Skin epidermis (tissue), 12 donors: Measurements from ENCODE around the gene ZNF500.
"Not testable (repeated sequence)": the region's sequence is repeated elsewhere in the genome, so short reads cannot be mapped to it uniquely, and the experiment has no call there.

ENCODE experiments used
- H3K27ac ChIP-seq, 21 experiments: fragments of 200-600 bp; sonication (generic) in 11 of 21; one replicate each; pipeline ENCODE4 v1.5.0; 2020; ENCODE audit warnings: mild to moderate bottlenecking in 3 of 21, inconsistent platforms in 2 of 21, moderate library complexity in 2 of 21
- H3K4me3 ChIP-seq, 7 experiments: fragments of 200-600 bp; sonication (generic) in 2 of 7; one replicate each; pipeline ENCODE4 v1.5.0; 2020; ENCODE audit warnings: inconsistent platforms in 2 of 7, mild to moderate bottlenecking in 2 of 7, moderate library complexity in 1 of 7

ZNF500 gene

DNA sequence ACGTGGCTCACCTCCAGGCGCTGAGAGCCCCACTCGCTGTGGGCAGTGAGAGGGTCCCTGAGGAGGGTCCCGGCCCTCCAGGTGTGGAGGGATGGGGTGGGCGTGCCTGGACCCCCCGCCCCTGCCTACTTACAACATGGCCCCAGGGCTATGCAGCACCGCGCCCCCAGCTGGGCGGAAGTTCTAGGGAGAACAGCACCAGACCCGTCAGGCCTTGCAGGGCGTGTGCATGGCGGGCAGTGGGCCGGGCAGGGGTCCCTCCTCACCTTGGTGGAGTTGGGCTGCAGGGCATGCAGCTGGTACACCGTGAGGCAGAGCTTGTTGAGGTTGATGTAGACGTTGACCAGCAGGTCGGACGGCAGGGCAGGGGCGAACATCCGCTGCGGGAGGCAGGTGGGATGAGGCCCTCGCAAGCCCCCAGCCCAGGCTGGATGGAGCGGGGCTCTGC lies 30.9 kb upstream of the ZNF500 start:
- H3K4me3 ChIP-seq = no peak overlapping the region
- no peak overlapping the region for H3K27ac ChIP-seq

DNA sequence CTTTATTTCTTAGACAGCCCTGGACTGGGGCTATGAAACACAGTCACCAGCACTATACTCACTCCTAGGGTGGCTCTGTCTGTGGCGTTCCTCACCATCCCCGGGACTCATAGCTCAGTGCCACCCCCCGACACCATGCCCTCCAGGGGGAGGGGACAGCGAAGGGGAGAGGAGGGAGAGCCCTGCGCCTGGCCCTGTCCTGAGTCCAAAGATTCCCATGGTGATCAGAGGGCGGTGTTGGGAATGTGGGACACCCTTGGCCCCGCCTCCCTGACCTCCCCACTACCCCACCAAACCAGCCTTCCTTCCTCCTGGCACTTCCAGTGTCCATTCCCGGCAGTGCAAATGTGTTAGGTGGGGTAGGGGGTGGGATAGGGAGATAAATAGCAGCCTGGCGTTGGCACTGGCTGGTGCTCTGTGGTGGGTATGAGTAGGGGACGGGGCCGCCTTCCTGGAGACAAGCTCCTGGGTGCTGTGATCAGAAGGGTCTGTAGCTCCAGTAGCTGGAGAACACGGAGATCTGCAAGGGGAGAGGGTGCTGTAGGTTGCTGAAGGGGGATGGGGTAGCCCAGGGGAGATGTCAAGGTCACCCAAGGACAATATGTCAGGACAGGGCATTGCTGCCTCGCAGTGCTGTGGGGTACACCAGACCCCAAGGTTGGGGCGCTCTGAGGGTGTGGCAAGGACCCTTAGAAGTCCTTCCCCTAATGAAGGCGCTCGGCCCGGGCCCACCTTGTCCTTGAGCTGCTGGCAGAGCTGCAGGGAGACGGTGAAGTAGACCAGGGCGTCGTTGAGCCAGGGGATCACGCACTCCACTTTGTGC lies 30.2 kb upstream of the ZNF500 start:
- Histone ChIP-seq H3K27ac (no peak overlapping the region), H3K4me3 (no peak overlapping the region)

DNA sequence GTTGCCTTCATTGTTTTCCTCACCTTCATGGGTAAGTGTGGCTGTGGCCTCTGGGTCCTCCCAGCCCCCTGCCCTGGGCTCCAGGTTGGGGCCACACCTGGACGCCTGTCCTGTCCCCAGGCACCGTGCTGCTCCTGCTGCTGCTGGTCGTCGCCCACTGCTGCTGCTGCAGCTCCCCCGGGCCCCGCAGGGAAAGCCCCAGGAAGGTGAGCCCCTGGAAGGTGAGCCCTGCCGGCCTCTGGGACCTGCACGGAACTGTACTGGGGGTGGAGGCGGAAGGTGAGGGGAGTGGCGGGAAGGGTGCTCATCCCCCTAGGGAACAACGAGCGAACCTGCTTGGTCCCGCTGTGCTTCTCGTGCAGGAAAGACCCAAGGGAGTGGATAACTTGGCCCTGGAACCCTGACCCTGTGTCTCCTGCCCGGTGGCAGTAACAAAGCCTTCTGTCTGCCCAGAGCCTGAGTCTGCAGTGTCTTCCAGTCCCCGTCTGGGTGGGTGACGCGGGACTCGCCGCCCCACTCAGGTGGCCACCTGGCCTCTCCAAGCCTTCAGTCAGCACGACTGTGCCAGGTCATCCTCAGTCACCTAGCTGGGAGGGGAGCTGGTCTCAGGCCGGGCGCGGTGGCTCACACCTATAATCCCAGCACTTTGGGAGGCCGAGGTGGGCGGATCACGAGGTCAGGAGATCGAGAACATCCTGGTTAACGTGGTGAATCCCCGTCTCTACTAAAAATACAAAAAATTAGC lies 29.0 kb upstream of the ZNF500 start:
- Histone ChIP-seq H3K4me3 (no peak overlapping the region), H3K27ac (no peak overlapping the region)

- H3K27ac ChIP-seq = no peak within 1 kb of the TSS
- H3K4me3 ChIP-seq = no peak within 1 kb of the TSS
Observed at GRCh38 chr16:4795181-4795827, 28.3 kb upstream of the ZNF500 start, which contains the start of gene SMIM22. SMIM22 (plus strand) TSS chr16:4795369; CDS start chr16:4795735, 366 bp downstream.

DNA sequence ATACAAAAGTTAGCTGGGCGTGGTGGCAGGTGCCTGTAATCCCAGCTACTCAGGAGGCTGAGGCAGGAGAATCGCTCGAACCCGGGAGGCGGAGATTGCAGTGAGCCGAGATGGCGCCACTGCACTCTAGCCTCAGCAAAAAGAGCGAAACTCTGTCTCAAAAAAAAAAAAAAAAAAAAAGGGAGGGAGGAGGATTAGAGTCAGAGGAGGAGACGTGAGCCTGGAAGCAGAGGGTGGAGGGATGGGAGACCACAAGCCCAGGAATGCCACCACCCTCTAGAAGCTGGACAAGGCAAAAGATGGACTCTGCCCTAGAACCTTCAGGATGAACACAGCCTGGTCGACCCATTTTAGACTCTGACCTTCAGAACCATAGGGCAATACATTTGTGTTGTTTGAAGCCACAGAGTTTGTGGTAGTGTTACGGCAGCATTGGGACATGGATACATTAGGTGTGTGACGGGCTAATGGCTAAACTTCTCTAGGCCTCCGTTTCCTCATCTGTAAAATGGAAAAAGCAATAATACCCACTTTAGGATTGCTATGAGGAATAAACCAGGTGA lies 26.1 kb upstream of the ZNF500 start:
- Histone ChIP-seq H3K27ac (no peak overlapping the region), H3K4me3 (no peak overlapping the region)

- no peak overlapping the region for H3K4me3 ChIP-seq
- H3K27ac ChIP-seq = no peak overlapping the region
Observed at GRCh38 chr16:4790871-4791270, 23.9 kb upstream of the ZNF500 start.

DNA sequence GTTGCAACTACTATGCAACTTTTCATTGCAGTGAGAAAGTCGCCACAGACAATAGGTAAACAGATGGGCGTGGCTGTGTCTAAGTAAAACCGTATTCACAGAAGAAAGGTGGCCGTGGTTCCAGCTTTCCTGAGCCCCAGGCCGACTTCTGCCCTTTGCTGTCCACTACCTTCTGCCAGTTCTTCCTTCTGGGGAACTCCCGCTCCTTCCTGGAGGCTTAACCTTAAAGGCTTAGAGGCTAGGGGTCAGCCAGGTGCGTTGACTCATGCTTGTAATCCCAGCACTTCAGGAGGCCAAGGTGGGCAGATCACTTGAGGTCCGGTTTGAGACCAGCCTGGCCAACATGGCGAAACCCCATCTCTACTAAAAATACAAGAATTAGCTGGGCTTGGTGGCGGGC lies 23.3 kb upstream of the ZNF500 start:
- no peak overlapping the region for H3K4me3 ChIP-seq

GRCh38 chr16:4788910-4789309 lies 21.9 kb upstream of the ZNF500 start:
- Histone ChIP-seq H3K4me3 (no peak overlapping the region), H3K27ac (no peak overlapping the region)

More for the DNA sequence above, 23.3 kb upstream of the ZNF500 start:
- H3K27ac ChIP-seq = no peak overlapping the region

GRCh38 chr16:4788489-4788889 lies 21.5 kb upstream of the ZNF500 start:
- Histone ChIP-seq H3K27ac (no peak overlapping the region), H3K4me3 (no peak overlapping the region)

DNA sequence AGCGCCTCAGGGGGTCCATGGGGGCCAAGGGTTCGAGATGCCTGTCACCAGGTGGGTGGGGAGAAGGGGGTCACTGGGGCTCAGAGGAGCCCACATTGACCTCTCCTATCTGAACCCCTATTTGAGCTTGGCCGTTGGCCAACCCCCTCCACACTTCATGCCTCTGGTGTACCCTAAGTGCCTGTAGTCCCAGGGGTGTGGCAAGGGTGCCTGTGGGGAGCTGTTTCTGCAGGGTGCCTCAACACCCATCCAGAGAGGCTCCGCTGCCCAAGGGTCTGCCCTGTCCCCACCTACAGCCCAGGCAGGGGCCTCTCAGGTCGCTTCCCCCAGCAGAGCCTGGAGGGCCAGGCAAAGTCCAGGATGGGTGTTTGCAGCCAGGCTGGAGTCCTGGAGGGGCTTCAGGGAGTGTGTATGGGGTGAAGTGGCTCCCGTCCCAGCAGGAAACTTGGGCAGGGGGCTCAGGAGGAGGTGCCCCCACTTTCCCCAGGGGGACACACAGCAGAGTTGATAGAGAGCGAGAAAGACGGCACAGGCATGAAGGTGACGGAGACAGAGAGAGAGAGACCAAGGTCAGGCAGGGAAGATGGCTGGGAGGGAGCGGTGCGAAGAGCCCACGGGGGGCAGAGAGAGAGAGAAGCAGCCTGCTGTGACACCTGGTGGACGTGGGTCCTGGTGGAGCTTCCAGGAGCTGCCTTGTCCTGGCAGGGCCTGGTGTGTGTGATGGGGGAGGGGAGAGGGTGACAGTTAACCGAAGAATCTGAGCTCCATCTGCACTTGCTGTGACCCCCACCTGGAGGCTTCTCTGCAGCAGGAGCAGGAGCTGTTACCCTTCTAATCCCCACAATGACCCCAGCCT lies 20.9 kb upstream of the ZNF500 start, which contains the start of gene SEPTIN12:
Gene SEPTIN12 (minus strand): TSS at position 719 of the 856 bp plus-strand sequence. CDS start 700 bp downstream, at position 19.
- Histone ChIP-seq H3K4me3 (no peak within 1 kb of the TSS), H3K27ac (no peak within 1 kb of the TSS)

DNA sequence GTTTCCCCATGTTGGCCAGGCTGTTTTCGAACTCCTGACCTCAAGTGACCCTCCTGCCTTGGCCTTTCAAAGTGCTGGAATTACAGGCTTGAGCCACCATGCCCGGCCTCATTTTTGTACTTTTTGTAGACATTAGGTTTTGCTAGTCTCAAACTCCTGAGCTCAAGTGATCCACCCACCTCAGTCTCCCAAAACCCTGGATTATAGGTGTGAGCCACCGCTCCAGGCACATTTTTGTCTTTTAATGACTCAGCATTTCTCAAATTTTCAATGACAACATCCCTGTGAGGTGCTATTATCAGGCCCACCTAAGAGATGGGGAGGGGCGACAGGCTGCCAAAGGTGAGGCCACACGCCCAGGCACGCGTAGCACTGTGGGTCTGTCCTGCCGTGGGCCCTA lies 20.1 kb upstream of the ZNF500 start:
- no peak overlapping the region for H3K27ac ChIP-seq

GRCh38 chr16:4785758-4786433 lies 18.9 kb upstream of the ZNF500 start:
- no peak overlapping the region for H3K27ac ChIP-seq
- H3K4me3 ChIP-seq = no peak overlapping the region

More for the DNA sequence above, 20.1 kb upstream of the ZNF500 start:
- no peak overlapping the region for H3K4me3 ChIP-seq

- H3K4me3 ChIP-seq, H3K27ac ChIP-seq: not testable (repeated sequence)
Observed at GRCh38 chr16:4784444-4784987, 17.6 kb upstream of the ZNF500 start.

DNA sequence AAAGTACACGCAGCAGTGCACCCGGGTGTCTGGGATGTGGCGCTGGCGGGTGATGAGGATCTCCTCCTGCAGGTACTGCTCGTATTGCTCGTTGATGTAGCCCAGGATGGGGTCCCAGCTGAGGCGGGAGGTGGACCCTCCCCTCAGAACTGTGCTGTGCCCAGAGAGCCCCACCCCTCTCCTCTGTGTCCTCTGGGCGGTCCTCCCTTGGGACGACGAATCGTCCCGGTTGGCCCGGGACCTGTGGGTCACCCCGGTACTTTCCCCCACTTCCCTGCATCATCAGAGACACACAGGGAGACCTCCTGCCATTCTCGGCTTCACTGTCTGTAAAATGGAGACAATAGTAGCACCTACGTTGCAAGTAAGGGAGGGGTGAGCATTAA lies 17.0 kb upstream of the ZNF500 start:
- no peak overlapping the region for H3K27ac ChIP-seq

GRCh38 chr16:4783251-4783950 lies 16.4 kb upstream of the ZNF500 start:
- Histone ChIP-seq H3K4me3 (no peak overlapping the region), H3K27ac (no peak overlapping the region)

More for the DNA sequence above, 17.0 kb upstream of the ZNF500 start:
- no peak overlapping the region for H3K4me3 ChIP-seq

DNA sequence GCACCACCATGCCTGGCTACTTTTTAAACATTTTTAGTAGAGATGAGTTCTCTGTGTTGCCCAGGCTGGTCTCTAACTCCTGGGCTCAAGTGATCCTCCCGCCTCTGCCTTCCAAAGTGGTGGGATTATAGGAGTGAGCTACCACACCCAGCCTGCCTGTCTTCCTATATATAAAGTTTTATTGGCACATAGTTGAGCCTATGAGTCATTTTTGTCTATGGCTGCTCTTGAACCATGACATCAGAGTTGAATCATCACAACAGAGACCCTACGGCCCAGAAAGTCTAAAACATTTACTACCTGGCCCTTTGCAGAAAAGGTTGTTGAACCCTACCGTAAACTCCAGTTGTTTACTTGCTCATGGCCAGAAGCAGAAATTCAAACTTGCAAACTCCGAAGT lies 13.3 kb upstream of the ZNF500 start:
- Histone ChIP-seq H3K4me3 (no peak overlapping the region), H3K27ac (no peak overlapping the region)

- Histone ChIP-seq H3K27ac (no peak overlapping the region), H3K4me3 (no peak overlapping the region)
Observed at GRCh38 chr16:4778050-4778392, 11.1 kb upstream of the ZNF500 start.
